ENCODE results near the gene EMD.

EMD gene

GRCh38 chrX:154354516-154354915, 24.6 kb upstream of the EMD start:
- H3K27me3 Mint-ChIP-seq (ENCODE audit: low read depth, poor library complexity): no peaks in the 10 kb centered on the region
- no peak for TF ChIP-seq CTCF (IDR thresholded peaks at IDR 0.05)
- no peak overlapping the region for H3K4me3 Mint-ChIP-seq
- H3K27ac Mint-ChIP-seq: no peak overlapping the region
- no peaks in the 10 kb centered on the region for H3K4me1 Mint-ChIP-seq
- H3K36me3 Mint-ChIP-seq (ENCODE audit: low read depth): peaks cover 15% of the 10 kb centered on the region
- peaks cover 23% of the 10 kb centered on the region for H3K9me3 Mint-ChIP-seq
- DNase-seq: no peak

- no peak for TF ChIP-seq CTCF (IDR thresholded peaks at IDR 0.05)
- DNase-seq: no peak
- Mint-ChIP-seq H3K27ac (no peak overlapping the region), H3K27me3 (ENCODE audit: low read depth, poor library complexity) (no peaks in the 10 kb centered on the region), H3K9me3 (peaks cover 23% of the 10 kb centered on the region), H3K4me1 (no peaks in the 10 kb centered on the region), H3K36me3 (ENCODE audit: low read depth) (peaks cover 15% of the 10 kb centered on the region), H3K4me3 (no peak overlapping the region)
Measured at GRCh38 chrX:154355094-154355775, 23.9 kb upstream of the EMD start.

GRCh38 chrX:154355776-154356140, 23.3 kb upstream of the EMD start:
- Mint-ChIP-seq H3K27me3 (ENCODE audit: low read depth, poor library complexity) (no peaks in the 10 kb centered on the region), H3K4me3 (no peak overlapping the region), H3K9me3 (peaks cover 27% of the 10 kb centered on the region), H3K4me1 (no peaks in the 10 kb centered on the region), H3K36me3 (ENCODE audit: low read depth) (peaks cover 15% of the 10 kb centered on the region), H3K27ac (no peak overlapping the region)
- no peak for TF ChIP-seq CTCF (IDR thresholded peaks at IDR 0.05)
- DNase-seq: no peak

- no peak for DNase-seq
- Mint-ChIP-seq H3K9me3 (peaks cover 29% of the 10 kb centered on the region), H3K27me3 (ENCODE audit: low read depth, poor library complexity) (no peaks in the 10 kb centered on the region), H3K36me3 (ENCODE audit: low read depth) (peaks cover 15% of the 10 kb centered on the region), H3K4me3 (no peak overlapping the region), H3K27ac (peak overlapping the region; percentile 90), H3K4me1 (no peaks in the 10 kb centered on the region)
- TF ChIP-seq CTCF (IDR thresholded peaks at IDR 0.05): no peak
Measured at GRCh38 chrX:154356596-154356995, 22.5 kb upstream of the EMD start.

GRCh38 chrX:154357205-154357604, 21.9 kb upstream of the EMD start:
- Mint-ChIP-seq H3K27ac (no peak overlapping the region), H3K4me3 (no peak overlapping the region), H3K9me3 (peaks cover 29% of the 10 kb centered on the region), H3K27me3 (ENCODE audit: low read depth, poor library complexity) (no peaks in the 10 kb centered on the region), H3K4me1 (no peaks in the 10 kb centered on the region), H3K36me3 (ENCODE audit: low read depth) (peaks cover 15% of the 10 kb centered on the region)
- no peak for DNase-seq
- no peak for TF ChIP-seq CTCF (IDR thresholded peaks at IDR 0.05)

- TF ChIP-seq CTCF (IDR thresholded peaks at IDR 0.05): no peak
- Mint-ChIP-seq H3K27me3 (ENCODE audit: low read depth, poor library complexity) (no peaks in the 10 kb centered on the region), H3K4me3 (no peak overlapping the region), H3K4me1 (no peaks in the 10 kb centered on the region), H3K36me3 (ENCODE audit: low read depth) (peaks cover 14% of the 10 kb centered on the region), H3K9me3 (peaks cover 33% of the 10 kb centered on the region), H3K27ac (no peak overlapping the region)
- no peak for DNase-seq
Measured at GRCh38 chrX:154358011-154358410, 21.1 kb upstream of the EMD start.
